RWPE2 (cell line): ENCODE data around the gene SWI5.

Experiments
- ATAC-seq: fragments of 200-7000 bp; cut with Tn5 transposase; 3 replicates; pipeline ENCODE4 v1.9.1; 2021; ENCODE audit warnings: low read depth
- DNase-seq: peaks from one replicate; pipeline ENCODE4 v3.0.0-alpha.2; 2020; ENCODE audit warnings: low spot score
- H3K27ac ChIP-seq: fragments of 450-650 bp; 2 replicates; pipeline ENCODE4 v1.5.1; 2017; ENCODE audit warnings: mild to moderate bottlenecking; ENCODE audit not compliant: poor library complexity, severe bottlenecking
- H3K27me3 ChIP-seq: fragments of 250-450 bp; sonication (Bioruptor Pico); 2 replicates; pipeline ENCODE4 v1.5.1; 2021; ENCODE audit warnings: mild to moderate bottlenecking, moderate library complexity; ENCODE audit not compliant: insufficient read depth, poor library complexity, severe bottlenecking
- H3K36me3 ChIP-seq: fragments of 250-450 bp; sonication (Bioruptor Pico); 2 replicates; pipeline ENCODE4 v1.5.1; 2020; ENCODE audit warnings: low read depth, mild to moderate bottlenecking, moderate library complexity
- H3K4me1 ChIP-seq: fragments of 250-450 bp; sonication (Bioruptor Pico); 2 replicates; pipeline ENCODE4 v1.5.1; 2021; ENCODE audit warnings: mild to moderate bottlenecking, moderate library complexity; ENCODE audit not compliant: insufficient read depth, poor library complexity, severe bottlenecking
- H3K4me3 ChIP-seq: fragments of 250-450 bp; sonication (Bioruptor Pico); 2 replicates; pipeline ENCODE4 v1.5.1; 2021; ENCODE audit warnings: mild to moderate bottlenecking, moderate library complexity; ENCODE audit not compliant: severe bottlenecking
- H3K9me3 ChIP-seq: fragments of 250-450 bp; sonication (Bioruptor Pico); 2 replicates; pipeline ENCODE4 v1.5.1; 2021; ENCODE audit warnings: mild to moderate bottlenecking, moderate library complexity; ENCODE audit not compliant: severe bottlenecking
- TF ChIP-seq, protein P1 (sequence below): fragments of 450-650 bp; IDR thresholded peaks from one replicate; pipeline ENCODE4 v1.5.1; 2017; ENCODE audit warnings: mild to moderate bottlenecking, moderate library complexity; ENCODE audit not compliant: poor library complexity, severe bottlenecking

Gene SWI5

DNA sequence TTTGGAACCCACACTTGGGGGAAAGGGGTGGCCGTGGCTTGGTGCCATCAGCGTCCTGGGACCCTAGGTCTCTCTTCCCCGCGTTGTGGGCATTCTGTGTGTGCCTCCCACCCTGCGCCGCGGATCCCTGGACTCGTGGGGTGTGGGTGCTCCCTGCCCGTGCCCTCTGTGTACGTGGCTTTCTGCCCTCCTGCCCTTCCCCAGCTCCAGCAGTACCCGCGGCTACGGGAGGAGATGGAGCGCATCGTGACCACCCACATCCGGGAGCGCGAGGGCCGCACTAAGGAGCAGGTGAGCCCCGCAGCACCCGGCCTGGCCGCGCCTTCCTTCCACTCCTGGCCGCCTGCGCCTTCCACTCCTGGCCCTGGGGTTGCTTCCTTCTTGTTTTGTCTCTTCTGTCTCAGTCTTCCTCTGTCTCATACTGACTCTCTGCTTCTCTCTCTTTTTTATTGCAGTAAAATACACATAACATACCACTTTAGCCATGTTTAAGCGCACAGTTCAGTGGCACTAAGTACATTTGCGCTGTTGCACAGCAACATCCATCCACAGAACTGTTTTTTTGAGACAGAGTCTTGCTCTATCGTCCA, 42.2 kb upstream of the SWI5 start:
- TF ChIP-seq, protein P1, sequence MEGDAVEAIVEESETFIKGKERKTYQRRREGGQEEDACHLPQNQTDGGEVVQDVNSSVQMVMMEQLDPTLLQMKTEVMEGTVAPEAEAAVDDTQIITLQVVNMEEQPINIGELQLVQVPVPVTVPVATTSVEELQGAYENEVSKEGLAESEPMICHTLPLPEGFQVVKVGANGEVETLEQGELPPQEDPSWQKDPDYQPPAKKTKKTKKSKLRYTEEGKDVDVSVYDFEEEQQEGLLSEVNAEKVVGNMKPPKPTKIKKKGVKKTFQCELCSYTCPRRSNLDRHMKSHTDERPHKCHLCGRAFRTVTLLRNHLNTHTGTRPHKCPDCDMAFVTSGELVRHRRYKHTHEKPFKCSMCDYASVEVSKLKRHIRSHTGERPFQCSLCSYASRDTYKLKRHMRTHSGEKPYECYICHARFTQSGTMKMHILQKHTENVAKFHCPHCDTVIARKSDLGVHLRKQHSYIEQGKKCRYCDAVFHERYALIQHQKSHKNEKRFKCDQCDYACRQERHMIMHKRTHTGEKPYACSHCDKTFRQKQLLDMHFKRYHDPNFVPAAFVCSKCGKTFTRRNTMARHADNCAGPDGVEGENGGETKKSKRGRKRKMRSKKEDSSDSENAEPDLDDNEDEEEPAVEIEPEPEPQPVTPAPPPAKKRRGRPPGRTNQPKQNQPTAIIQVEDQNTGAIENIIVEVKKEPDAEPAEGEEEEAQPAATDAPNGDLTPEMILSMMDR = no peak
- no peaks in the 10 kb centered on the region for H3K9me3 ChIP-seq

DNA sequence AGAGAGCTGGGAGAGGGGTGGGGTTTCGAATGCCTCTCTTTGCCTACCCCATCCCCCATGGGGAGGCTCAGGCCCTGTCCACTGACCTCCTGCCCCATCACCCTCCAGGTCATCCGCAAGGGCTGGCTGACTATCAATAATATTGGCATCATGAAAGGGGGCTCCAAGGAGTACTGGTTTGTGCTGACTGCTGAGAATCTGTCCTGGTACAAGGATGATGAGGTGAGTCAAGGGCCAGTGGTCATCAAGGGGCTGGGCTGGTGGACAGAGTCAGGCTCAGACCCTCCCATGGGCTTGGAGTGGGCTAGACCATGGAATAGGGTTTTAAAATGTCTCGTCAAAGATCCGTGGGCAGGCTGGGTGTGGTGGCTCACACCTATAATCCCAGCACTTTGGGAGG, 34.0 kb upstream of the SWI5 start:
- no peaks in the 10 kb centered on the region for H3K9me3 ChIP-seq
- DNase-seq = no peak
- no peak overlapping the region for H3K4me3 ChIP-seq
- no peaks in the 10 kb centered on the region for H3K4me1 ChIP-seq
- H3K27ac ChIP-seq = no peak overlapping the region
- H3K36me3 ChIP-seq = no peaks in the 10 kb centered on the region
- TF ChIP-seq, protein P1 = no peak
- no peaks in the 10 kb centered on the region for H3K27me3 ChIP-seq
- no peak for ATAC-seq

More for the DNA sequence above, 42.2 kb upstream of the SWI5 start:
- Histone ChIP-seq H3K27ac (no peak overlapping the region), H3K4me1 (no peaks in the 10 kb centered on the region), H3K4me3 (no peak overlapping the region), H3K27me3 (no peaks in the 10 kb centered on the region), H3K36me3 (no peaks in the 10 kb centered on the region)
- no peak for DNase-seq
- ATAC-seq = no peak

DNA sequence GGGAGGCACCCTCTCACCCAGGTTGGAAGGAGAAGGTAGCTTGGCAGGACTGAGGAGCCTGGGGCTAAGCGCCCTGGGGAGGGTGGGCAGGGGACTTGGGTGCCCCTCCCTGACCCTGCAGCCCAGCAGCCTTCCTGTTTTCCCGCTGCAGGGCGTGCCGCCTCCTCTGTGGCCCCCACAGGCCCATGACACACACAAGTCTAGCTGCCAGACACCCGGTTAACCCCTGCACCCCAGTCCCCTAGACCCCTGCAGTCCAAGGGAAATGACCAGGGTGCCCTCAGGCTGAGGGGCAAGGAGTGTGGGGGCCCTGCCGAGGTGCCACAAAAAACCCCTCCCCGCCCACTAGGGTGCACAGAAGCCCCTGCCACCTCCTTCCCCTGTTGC, 33.3 kb upstream of the SWI5 start:
- H3K4me1 ChIP-seq = no peaks in the 10 kb centered on the region
- TF ChIP-seq, protein P1 = no peak
- no peaks in the 10 kb centered on the region for H3K27me3 ChIP-seq
- no peaks in the 10 kb centered on the region for H3K9me3 ChIP-seq
- DNase-seq = no peak
- no peak for ATAC-seq
- no peak overlapping the region for H3K4me3 ChIP-seq
- H3K36me3 ChIP-seq = no peaks in the 10 kb centered on the region
- H3K27ac ChIP-seq = no peak overlapping the region

DNA sequence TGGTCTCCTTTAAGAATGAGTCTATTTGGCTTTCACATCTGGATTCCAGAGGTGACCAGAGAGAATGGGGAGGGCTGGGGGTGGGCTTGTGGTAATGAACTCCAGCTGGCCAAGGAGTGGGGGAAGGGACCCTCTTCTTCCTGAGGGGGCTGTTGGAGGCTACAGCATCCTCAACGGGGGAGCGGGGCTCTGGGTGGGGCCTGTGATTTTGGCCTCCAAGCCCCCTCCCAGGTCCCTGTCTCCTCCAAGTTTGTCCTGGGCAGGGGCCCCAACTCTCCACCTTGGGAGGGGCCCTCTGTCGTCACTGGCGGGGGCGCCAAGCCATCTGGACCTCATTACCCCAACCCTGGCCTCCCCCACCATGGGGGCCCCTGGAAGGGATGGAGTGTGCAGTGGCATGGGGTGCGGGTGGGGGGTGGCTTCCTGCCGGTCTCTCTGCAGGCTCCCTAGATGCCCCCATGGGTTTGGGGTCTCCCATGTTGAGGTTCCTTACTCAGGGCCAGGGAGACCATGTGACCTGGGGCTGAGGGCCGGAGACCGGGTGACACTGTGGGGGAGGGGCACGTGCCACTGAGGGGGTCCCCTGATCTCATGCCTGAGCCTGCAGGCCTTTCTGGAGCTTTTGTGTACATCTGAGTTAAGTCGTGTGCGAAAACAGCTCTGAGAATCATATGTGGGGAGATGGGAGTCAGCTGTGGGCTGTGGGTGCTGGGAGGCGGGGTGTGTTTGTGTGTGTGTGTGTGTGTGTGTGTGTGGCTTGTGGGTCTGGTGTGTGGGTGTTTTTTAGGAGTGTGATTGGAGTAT, 32.7 kb upstream of the SWI5 start:
- TF ChIP-seq, protein P1 = no peak
- ATAC-seq (no peak), DNase-seq (no peak)
- no peaks in the 10 kb centered on the region for H3K9me3 ChIP-seq
- no peaks in the 10 kb centered on the region for H3K36me3 ChIP-seq
- no peaks in the 10 kb centered on the region for H3K4me1 ChIP-seq
- no peak overlapping the region for H3K27ac ChIP-seq
- H3K4me3 ChIP-seq = no peak overlapping the region
- H3K27me3 ChIP-seq = no peaks in the 10 kb centered on the region
